ENCODE measurements around the gene TRNP1. TPM values are rescaled to one million over a fixed set of nuclear protein-coding genes. Genes with fewer than 3 reads are reported as not detected.

Gene TRNP1
- total and polyA plus RNA-seq, 4 donors: 2.0 to 23.1 (median 15.0) TPM

DNA sequence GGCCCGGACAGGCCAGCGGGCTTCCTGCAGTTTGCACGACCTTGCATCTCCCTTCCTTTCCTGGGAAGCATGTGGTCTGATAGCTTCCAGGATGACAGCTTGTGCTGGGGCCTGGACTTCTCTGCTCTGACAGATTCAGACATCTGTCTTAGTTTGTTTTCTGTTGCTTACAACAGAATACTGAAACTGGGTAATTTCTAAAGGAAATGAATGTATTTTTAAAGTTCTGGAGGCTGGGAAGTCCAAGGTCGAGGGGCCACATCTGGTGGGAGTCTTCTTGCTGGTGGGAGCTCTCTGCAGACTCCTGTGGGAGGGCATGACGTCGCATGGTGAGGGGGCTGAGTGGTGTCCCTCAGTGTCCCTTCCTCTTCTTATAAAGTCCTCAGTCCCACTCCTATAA lies 54.4 kb downstream of the TRNP1 start:
- Histone ChIP-seq H3K9me3 (ENCODE audit: control insufficient read depth in 4 of 4, insufficient read depth in 3 of 4, low read length in 3 of 4) (no peaks in the 10 kb centered on the region), H3K27me3 (ENCODE audit: control insufficient read depth in 3 of 3, insufficient read depth in 3 of 3, low read length in 2 of 3) (peaks cover 0 to 2% (median 0%) of the 10 kb centered on the region in 3 donors), H3K9ac (ENCODE audit: insufficient read depth in 1 of 2, low read length in 2 of 2) (no peak overlapping the region), H3K27ac (ENCODE audit: low read depth in 1 of 2, low read length in 1 of 2) (no peak overlapping the region), H3K36me3 (ENCODE audit: control insufficient read depth in 4 of 4, insufficient read depth in 4 of 4, low read length in 4 of 4) (no peaks in the 10 kb centered on the region), H3K4me1 (ENCODE audit: control insufficient read depth in 5 of 5, insufficient read depth in 5 of 5, low read length in 5 of 5) (peaks cover 0 to 5% (median 2%) of the 10 kb centered on the region in 5 donors), H3K4me3 (no peak overlapping the region)
- 74 to 75% methylated on average over 6 of the region's 6 CpGs for WGBS, 2 donors
- DNase-seq (no peak), ATAC-seq (ENCODE audit: insufficient read depth, low FRiP score) (no peak)
- TF ChIP-seq, protein P1, sequence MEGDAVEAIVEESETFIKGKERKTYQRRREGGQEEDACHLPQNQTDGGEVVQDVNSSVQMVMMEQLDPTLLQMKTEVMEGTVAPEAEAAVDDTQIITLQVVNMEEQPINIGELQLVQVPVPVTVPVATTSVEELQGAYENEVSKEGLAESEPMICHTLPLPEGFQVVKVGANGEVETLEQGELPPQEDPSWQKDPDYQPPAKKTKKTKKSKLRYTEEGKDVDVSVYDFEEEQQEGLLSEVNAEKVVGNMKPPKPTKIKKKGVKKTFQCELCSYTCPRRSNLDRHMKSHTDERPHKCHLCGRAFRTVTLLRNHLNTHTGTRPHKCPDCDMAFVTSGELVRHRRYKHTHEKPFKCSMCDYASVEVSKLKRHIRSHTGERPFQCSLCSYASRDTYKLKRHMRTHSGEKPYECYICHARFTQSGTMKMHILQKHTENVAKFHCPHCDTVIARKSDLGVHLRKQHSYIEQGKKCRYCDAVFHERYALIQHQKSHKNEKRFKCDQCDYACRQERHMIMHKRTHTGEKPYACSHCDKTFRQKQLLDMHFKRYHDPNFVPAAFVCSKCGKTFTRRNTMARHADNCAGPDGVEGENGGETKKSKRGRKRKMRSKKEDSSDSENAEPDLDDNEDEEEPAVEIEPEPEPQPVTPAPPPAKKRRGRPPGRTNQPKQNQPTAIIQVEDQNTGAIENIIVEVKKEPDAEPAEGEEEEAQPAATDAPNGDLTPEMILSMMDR (IDR thresholded peaks at IDR 0.05; ENCODE audit: control extremely low read depth, extremely low read depth): no peak

DNA sequence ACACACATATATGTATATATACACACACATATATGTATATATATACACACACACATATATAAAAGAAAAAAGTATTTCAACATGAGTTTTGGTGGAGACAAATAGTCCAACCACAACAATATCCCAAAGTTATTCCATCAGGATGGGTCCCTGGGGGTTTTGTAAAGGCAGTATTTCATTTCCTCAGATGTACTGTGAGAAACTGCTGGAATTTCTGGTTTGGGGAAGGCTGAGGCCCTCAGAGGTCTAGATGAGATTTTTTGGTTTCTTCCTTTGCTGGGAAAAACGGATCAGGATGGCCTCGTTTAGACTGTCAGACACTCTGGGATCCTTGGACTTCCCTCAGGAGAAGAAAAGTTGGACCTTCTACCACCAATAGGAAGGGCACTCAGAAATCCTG lies 55.6 kb downstream of the TRNP1 start:
- WGBS, 2 donors: 71 to 87% methylated on average over 2 of the region's 2 CpGs
- H3K4me3 ChIP-seq: no peak overlapping the region
- H3K27me3 ChIP-seq (ENCODE audit: control insufficient read depth in 3 of 3, insufficient read depth in 3 of 3, low read length in 2 of 3): peaks cover 0 to 2% (median 0%) of the 10 kb centered on the region in 3 donors
- H3K27ac ChIP-seq (ENCODE audit: low read depth in 1 of 2, low read length in 1 of 2): no peak overlapping the region
- H3K4me1 ChIP-seq (ENCODE audit: control insufficient read depth in 5 of 5, insufficient read depth in 5 of 5, low read length in 5 of 5): peaks cover 0 to 5% (median 2%) of the 10 kb centered on the region in 5 donors
- TF ChIP-seq, protein P1 (IDR thresholded peaks at IDR 0.05; ENCODE audit: control extremely low read depth, extremely low read depth): no peak
- no peaks in the 10 kb centered on the region for H3K36me3 ChIP-seq (ENCODE audit: control insufficient read depth in 4 of 4, insufficient read depth in 4 of 4, low read length in 4 of 4)
- no peak overlapping the region for H3K9ac ChIP-seq (ENCODE audit: insufficient read depth in 1 of 2, low read length in 2 of 2)
- no peaks in the 10 kb centered on the region for H3K9me3 ChIP-seq (ENCODE audit: control insufficient read depth in 4 of 4, insufficient read depth in 3 of 4, low read length in 3 of 4)
- ATAC-seq (ENCODE audit: insufficient read depth, low FRiP score): no peak
- DNase-seq: no peak

DNA sequence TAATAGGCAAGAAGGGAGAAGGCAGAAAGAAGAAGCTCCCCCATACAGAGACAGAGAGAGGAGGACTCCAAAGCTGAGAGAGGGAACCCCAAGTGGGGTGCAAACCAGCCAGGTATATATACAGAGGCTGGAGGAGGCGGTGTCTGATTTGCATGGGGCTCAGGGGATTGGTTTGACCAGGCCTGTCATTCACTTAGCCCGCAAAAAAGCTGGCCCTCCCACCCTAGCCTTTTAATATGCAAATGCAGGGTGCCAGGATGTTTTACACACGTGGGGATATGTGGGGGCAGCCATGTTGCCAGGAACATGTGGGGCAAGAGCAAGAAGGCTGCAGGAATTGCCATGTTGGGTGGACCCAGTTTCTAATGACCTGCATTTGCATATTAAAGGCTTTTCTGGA lies 56.1 kb downstream of the TRNP1 start:
- Histone ChIP-seq H3K36me3 (ENCODE audit: control insufficient read depth in 4 of 4, insufficient read depth in 4 of 4, low read length in 4 of 4) (no peaks in the 10 kb centered on the region), H3K9me3 (ENCODE audit: control insufficient read depth in 4 of 4, insufficient read depth in 3 of 4, low read length in 3 of 4) (no peaks in the 10 kb centered on the region), H3K27me3 (ENCODE audit: control insufficient read depth in 3 of 3, insufficient read depth in 3 of 3, low read length in 2 of 3) (peaks cover 0 to 2% (median 0%) of the 10 kb centered on the region in 3 donors), H3K4me3 (no peak overlapping the region), H3K4me1 (ENCODE audit: control insufficient read depth in 5 of 5, insufficient read depth in 5 of 5, low read length in 5 of 5) (peaks cover 0 to 5% (median 2%) of the 10 kb centered on the region in 5 donors), H3K27ac (ENCODE audit: low read depth in 1 of 2, low read length in 1 of 2) (no peak overlapping the region), H3K9ac (ENCODE audit: insufficient read depth in 1 of 2, low read length in 2 of 2) (no peak overlapping the region)
- DNase-seq: no peak
- ATAC-seq (ENCODE audit: insufficient read depth, low FRiP score): no peak
- WGBS, 2 donors: 61 to 62% methylated on average over 3 of the region's 3 CpGs
- TF ChIP-seq, protein P1 (IDR thresholded peaks at IDR 0.05; ENCODE audit: control extremely low read depth, extremely low read depth): no peak

Other genes starting within 250 kb of the TRNP1 start
- 10 to 100 TPM; 14.3 TPM for gene PIGV, start 205.7 kb upstream of the TRNP1 start, total RNA-seq
- gene PIGV, start 205.7 kb upstream of the TRNP1 start, polyA plus RNA-seq: 10 to 100 TPM in 1 of 2 donors, 1 to 10 TPM in 1; 6.8 to 11.8 TPM
- 10 to 100 TPM; 11.6 to 23.6 TPM for gene ZDHHC18, start 167.0 kb upstream of the TRNP1 start, total RNA-seq
- gene ZDHHC18, start 167.0 kb upstream of the TRNP1 start, polyA plus RNA-seq: 10 to 100 TPM; 13.0 to 39.1 TPM
- 100 to 1,000 TPM in 1 of 2 donors, 1 to 10 TPM in 1; 1.4 to 118 TPM for gene SFN, start 130.5 kb upstream of the TRNP1 start, total RNA-seq
- 100 to 1,000 TPM in 1 of 2 donors, 10 to 100 TPM in 1; 99.4 to 178 TPM for gene SFN, start 130.5 kb upstream of the TRNP1 start, polyA plus RNA-seq
- 10 to 100 TPM; 13.7 to 25.6 TPM for gene GPN2, start 103.4 kb upstream of the TRNP1 start, total RNA-seq
- 10 to 100 TPM; 15.3 to 17.6 TPM for gene GPN2, start 103.4 kb upstream of the TRNP1 start, polyA plus RNA-seq
- gene GPATCH3, start 93.2 kb upstream of the TRNP1 start, total RNA-seq: 10 to 100 TPM; 10.4 to 16.7 TPM
- 10 to 100 TPM; 11.5 to 17.5 TPM for gene GPATCH3, start 93.2 kb upstream of the TRNP1 start, polyA plus RNA-seq
- 1 to 10 TPM; 2.1 to 2.3 TPM for gene NR0B2, start 79.7 kb upstream of the TRNP1 start, total RNA-seq
- gene NR0B2, start 79.7 kb upstream of the TRNP1 start, polyA plus RNA-seq: 1 to 10 TPM; 1.6 to 6.0 TPM
- gene NUDC, start 71.9 kb upstream of the TRNP1 start, total RNA-seq: 10 to 100 TPM; 39.3 to 68.7 TPM
- 10 to 100 TPM; 60.1 to 77.8 TPM for gene NUDC, start 71.9 kb upstream of the TRNP1 start, polyA plus RNA-seq
- gene KDF1, start 33.2 kb upstream of the TRNP1 start, total RNA-seq: 1 to 10 TPM; 6.6 to 9.3 TPM
- gene KDF1, start 33.2 kb upstream of the TRNP1 start, polyA plus RNA-seq: 10 to 100 TPM in 1 of 2 donors, 1 to 10 TPM in 1; 8.3 to 12.5 TPM
- gene TENT5B, start 19.2 kb downstream of the TRNP1 start, total RNA-seq: 10 to 100 TPM; 22.2 to 43.1 TPM
- gene TENT5B, start 19.2 kb downstream of the TRNP1 start, polyA plus RNA-seq: 10 to 100 TPM; 13.5 to 17.8 TPM
- gene SLC9A1, start 161.4 kb downstream of the TRNP1 start, total RNA-seq: 10 to 100 TPM; 19.3 to 48.0 TPM
- 10 to 100 TPM; 19.7 to 29.6 TPM for gene SLC9A1, start 161.4 kb downstream of the TRNP1 start, polyA plus RNA-seq
- gene WDTC1, start 240.9 kb downstream of the TRNP1 start, total RNA-seq: 10 to 100 TPM; 38.1 to 41.0 TPM
- 10 to 100 TPM; 19.8 to 22.2 TPM for gene WDTC1, start 240.9 kb downstream of the TRNP1 start, polyA plus RNA-seq

Data from lung (tissue), 12 donors.